Measurements from ENCODE around the gene MTURN. TPM values are rescaled to one million over a fixed set of nuclear protein-coding genes. Genes with fewer than 3 reads are reported as not detected.

Gene MTURN
- total and polyA plus RNA-seq, 9 of the 15 experiments (the other 6 are each of a cell fraction or from before 2014, with no cell fraction given): 0.94 to 14.8 (median 6.4) TPM

GRCh38 chr7:30167901-30168300 is 33.1 kb downstream of the MTURN start:
- intact Hi-C loops (cut with micrococcal nuclease): loop anchor here (10.0 kb wide), 2 partner anchors 187 to 577 kb away; no protein-coding TSS in a partner anchor
- in situ Hi-C loops (cut with MboI): loop anchor here (10.0 kb wide), 2 partner anchors 397 to 567 kb away; no protein-coding TSS in a partner anchor

More at GRCh38 chr7:30167901-30168300, 33.1 kb downstream of the MTURN start:
- 3% methylated on average over 6 of the region's 6 CpGs for WGBS (ENCODE audit: insufficient coverage, low coverage, missing lambda C conversion rate)
- Histone ChIP-seq H3K79me2 (ENCODE audit: control insufficient read depth, insufficient read depth, low read length) (no peaks in the 10 kb centered on the region), H3K9ac (ENCODE audit: insufficient read depth in 1 of 2, low read depth in 2 of 2, low read length in 2 of 2) (no peak overlapping the region), H3K4me3 (no peak overlapping the region), H3K9me1 (ENCODE audit: control insufficient read depth, insufficient read depth, low read length) (no peaks in the 10 kb centered on the region), H4K20me1 (replicated peaks; ENCODE audit: control insufficient read depth, insufficient read depth, low read length) (no peaks in the 10 kb centered on the region; the same call in 1 of the 2 replicates), H3K9me3 (replicated peaks; ENCODE audit: control insufficient read depth, insufficient read depth, low read depth, low read length) (no peaks in the 10 kb centered on the region), H3K27me3 (ENCODE audit: control insufficient read depth in 2 of 2, insufficient read depth in 2 of 2, low read length in 2 of 2) (peaks cover 34 to 52% of the 10 kb centered on the region in 2 experiments), H3K36me3 (ENCODE audit: control insufficient read depth, insufficient read depth, low read length) (no peaks in the 10 kb centered on the region), H2AFZ (ENCODE audit: low read depth, low read length) (no peak overlapping the region), H3K27ac (ENCODE audit: extremely low read depth, low read depth, low read length) (no peak overlapping the region), H3K4me2 (ENCODE audit: insufficient read depth, low read length) (no peak overlapping the region), H3K4me1 (replicated peaks in 1 of 2; ENCODE audit: control insufficient read depth in 2 of 2, insufficient read depth in 2 of 2, low read length in 2 of 2) (peaks cover 0 to 15% of the 10 kb centered on the region in 2 experiments; a peak in 3 of 5 replicates)
- ChIA-PET CTCF (ENCODE audit: low intra/inter-chr PET ratio) (no interaction called here), POLR2A (interaction anchor here (1.1 kb wide), 1 partner anchor 22 kb away, joined by 3 read pairs; no protein-coding TSS in a partner anchor)
- no peak for FAIRE-seq
- TF ChIP-seq LCOR (CRISPR knock-in tag; IDR thresholded peaks at IDR 0.05) (no peak), SREBF1 (IDR thresholded peaks at IDR 0.05; ENCODE audit: borderline replicate concordance, low read depth, low read length) (no peak), ZBTB33 (CRISPR knock-in tag; IDR thresholded peaks at IDR 0.05) (no peak), ZNF282 (CRISPR knock-in tag; IDR thresholded peaks at IDR 0.05) (no peak), DNMT1 (IDR thresholded peaks at IDR 0.05) (no peak), DMBX1 (CRISPR knock-in tag; IDR thresholded peaks at IDR 0.05; ENCODE audit: borderline replicate concordance) (no peak), ZNF263 (CRISPR knock-in tag; IDR thresholded peaks at IDR 0.05; ENCODE audit: borderline replicate concordance) (no peak), HOXB6 (CRISPR knock-in tag; IDR thresholded peaks at IDR 0.05; ENCODE audit: borderline replicate concordance) (no peak), CBFA2T2 (conservative IDR thresholded peaks at IDR 0.05) (no peak), MXI1 (IDR thresholded peaks at IDR 0.05; ENCODE audit: low read depth, low read length) (no peak), KDM1A (IDR thresholded peaks at IDR 0.05) (no peak), HBP1 (CRISPR knock-in tag; IDR thresholded peaks at IDR 0.05) (no peak), BRCA1 (IDR thresholded peaks at IDR 0.05) (no peak), BRCA1 (CRISPR knock-in tag; IDR thresholded peaks at IDR 0.05) (no peak), SRSF7 (optimal IDR thresholded peaks at IDR 0.05; ENCODE audit: low read depth, low read length) (no peak), SUPT5H (IDR thresholded peaks at IDR 0.05) (no peak)
- no peak for DNase-seq (ENCODE audit: extremely low read depth in 1 of 4, low spot score in 3 of 4)
- no TSS peak for BruUV-seq (replicated peaks)
- no peak for ATAC-seq
